B cell (primary cell): ENCODE data around the gene FEM1C. TPM values are rescaled to one million over a fixed set of nuclear protein-coding genes. Genes with fewer than 3 reads are reported as not detected.

Experiments used
- ATAC-seq: fragments of 200-7000 bp; cut with Tn5 transposase; one replicate; pipeline ENCODE4 v1.10.0; 2021; ENCODE audit warnings: low read depth, mild to moderate bottlenecking, moderate number of reproducible peaks, moderate library complexity
- CTCF ChIA-PET: fragments of 350-600 bp; sonication (Branson Sonifier 250); formaldehyde crosslinking; loops from one replicate; lab custom pipeline; 2021; ENCODE audit warnings: antibody characterized with exemption, inconsistent platforms; lab: Charles Lee
- POLR2A ChIA-PET: fragments of 350-600 bp; sonication (Branson Sonifier 250); formaldehyde crosslinking; loops from one replicate; lab custom pipeline; 2021; ENCODE audit warnings: antibody characterized with exemption; lab: Charles Lee
- DNase-seq: peaks from one replicate; pipeline ENCODE4 v3.0.0; 2013
- H2AFZ ChIP-seq: 2 replicates; pipeline ENCODE4 v1.6.1; 2012; ENCODE audit warnings: mild to moderate bottlenecking, low read depth, low read length; ENCODE audit not compliant: insufficient read depth, poor library complexity, severe bottlenecking
- H3K27ac ChIP-seq, 2 donors: 1 replicate in 1 of 2; 2 replicates in 1 of 2; pipeline ENCODE4 v1.5.1; 2012 to 2013; ENCODE audit warnings: low read length in 2 of 2, mild to moderate bottlenecking in 2 of 2, moderate library complexity in 1 of 2
- H3K27me3 ChIP-seq, 4 experiments: fragments of 200-600 bp in 1 of 4; sonication (generic) in 1 of 4; replicated peaks in 1 of 4; 1 replicate in 2 of 4; 2 replicates in 2 of 4; pipeline versions ENCODE4 v1.6.1 to v1.7.0; 2013 to 2016; ENCODE audit warnings: low read length in 3 of 4, mild to moderate bottlenecking in 2 of 4, mixed read lengths in 1 of 4, moderate library complexity in 1 of 4; ENCODE audit not compliant: insufficient read depth in 4 of 4, control insufficient read depth in 3 of 4; ENCODE audit errors: control extremely low read depth in 1 of 4
- H3K36me3 ChIP-seq, 2 experiments: replicated peaks in 1 of 2; 1 replicate in 1 of 2; 2 replicates in 1 of 2; pipeline versions ENCODE4 v1.6.1 to v1.7.1; 2013; ENCODE audit warnings: low read length in 1 of 2; ENCODE audit not compliant: insufficient read depth in 2 of 2, control insufficient read depth in 1 of 2; ENCODE audit errors: control extremely low read depth in 1 of 2, extremely low read depth in 1 of 2
- H3K4me1 ChIP-seq, 2 donors: fragments of 200-600 bp in 1 of 2; sonication (generic) in 1 of 2; 1 replicate in 1 of 2; 2 replicates in 1 of 2; pipeline versions ENCODE4 v1.5.1 to v1.6.1; 2013 to 2017; ENCODE audit warnings: low read length in 2 of 2; ENCODE audit not compliant: control insufficient read depth in 2 of 2, insufficient read depth in 2 of 2
- H3K4me2 ChIP-seq: replicated peaks from 2 replicates; pipeline ENCODE3; 2012; ENCODE audit warnings: mild to moderate bottlenecking, low read depth, low read length; ENCODE audit not compliant: poor library complexity, severe bottlenecking
- H3K4me3 ChIP-seq, 5 experiments: fragments of 200-600 bp in 1 of 5; sonication (generic) in 1 of 5; 1 replicate in 3 of 5; 2 replicates in 2 of 5; pipeline versions ENCODE4 v1.5.1 to v1.7.0; 2011 to 2016; ENCODE audit warnings: low read length in 4 of 5, mild to moderate bottlenecking in 4 of 5, low read depth in 2 of 5, control low read depth in 1 of 5, moderate library complexity in 1 of 5; ENCODE audit not compliant: insufficient read depth in 1 of 5; ENCODE audit errors: control extremely low read depth in 1 of 5, extremely low read depth in 1 of 5
- H3K79me2 ChIP-seq: fragments of 200-600 bp; sonication (generic); one replicate; pipeline ENCODE4 v1.6.0; 2016; ENCODE audit warnings: low read length; ENCODE audit not compliant: control insufficient read depth, insufficient read depth
- H3K9ac ChIP-seq: fragments of 200-600 bp; sonication (generic); 2 replicates; pipeline ENCODE4 v1.6.1; 2017; ENCODE audit warnings: mild to moderate bottlenecking, low read length, moderate library complexity
- H3K9me3 ChIP-seq, 3 donors: one replicate each; pipeline versions ENCODE4 v1.6.1 to v1.7.1; 2013; ENCODE audit warnings: low read length in 2 of 3; ENCODE audit not compliant: control insufficient read depth in 2 of 3, insufficient read depth in 1 of 3; ENCODE audit errors: control extremely low read depth in 1 of 3
- H4K20me1 ChIP-seq: 2 replicates; pipeline ENCODE4 v1.6.0; 2012; ENCODE audit warnings: mild to moderate bottlenecking, low read length; ENCODE audit not compliant: insufficient read depth, control insufficient read depth, poor library complexity, severe bottlenecking
- H3K27ac Mint-ChIP-seq: one replicate; pipeline ENCODE4 v1.8.0; 2021; ENCODE audit warnings: mixed read lengths
- H3K27me3 Mint-ChIP-seq: one replicate; pipeline ENCODE4 v1.8.0; 2021; ENCODE audit warnings: mixed read lengths
- H3K4me1 Mint-ChIP-seq: one replicate; pipeline ENCODE4 v1.8.0; 2021; ENCODE audit warnings: mixed read lengths
- H3K4me3 Mint-ChIP-seq: one replicate; pipeline ENCODE4 v1.8.0; 2021; ENCODE audit warnings: mixed read lengths
- H3K9me3 Mint-ChIP-seq: one replicate; pipeline ENCODE4 v1.8.0; 2022; ENCODE audit warnings: mixed read lengths; ENCODE audit not compliant: insufficient read depth
- EZH2 ChIP-seq: IDR thresholded peaks from 2 replicates; pipeline ENCODE4 v1.6.1; 2012; ENCODE audit warnings: borderline replicate concordance, low read depth, mild to moderate bottlenecking, moderate library complexity, low read length; ENCODE audit not compliant: insufficient read depth, poor library complexity, severe bottlenecking
- whole genome bisulfite sequencing: methylation state at CpG from one replicate; pipeline ENCODE4 v1.1.5; 2013; ENCODE audit warnings: missing lambda C conversion rate; ENCODE audit not compliant: insufficient coverage; 5-methylcytosine and 5-hydroxymethylcytosine counted together
- intact Hi-C: fragments of 100-400 bp; cut with micrococcal nuclease; formaldehyde crosslinking; loops from one replicate; pipeline ENCODE4 v1.10.0; 2022
- polyA plus RNA-seq: library from polyadenylated mRNA; depleted of rRNA; stranded (reverse); fragments of >200 nt; gene quantifications from 2 replicates; pipeline ENCODE4 v1.2.3, GENCODE V29; 2012
- total RNA-seq, 2 donors: library from RNA; stranded (reverse); fragments of 120-200 nt in 1 of 2; gene quantifications; 1 replicate in 1 of 2; 2 replicates in 1 of 2; pipeline versions ENCODE4 v1.2.3 to v1.2.4, GENCODE V29; 2013 to 2022
- TF ChIP-seq, protein P1 (sequence below): fragments of 200-600 bp; IDR thresholded peaks from one replicate; pipeline ENCODE4 v1.8.0; 2022; ENCODE audit warnings: antibody characterized with exemption, mild to moderate bottlenecking

Gene FEM1C
- total and polyA plus RNA-seq, 2 donors (not counting 1 experiment from before 2014, with no cell fraction given): 14.9 to 18.7 TPM

DNA sequence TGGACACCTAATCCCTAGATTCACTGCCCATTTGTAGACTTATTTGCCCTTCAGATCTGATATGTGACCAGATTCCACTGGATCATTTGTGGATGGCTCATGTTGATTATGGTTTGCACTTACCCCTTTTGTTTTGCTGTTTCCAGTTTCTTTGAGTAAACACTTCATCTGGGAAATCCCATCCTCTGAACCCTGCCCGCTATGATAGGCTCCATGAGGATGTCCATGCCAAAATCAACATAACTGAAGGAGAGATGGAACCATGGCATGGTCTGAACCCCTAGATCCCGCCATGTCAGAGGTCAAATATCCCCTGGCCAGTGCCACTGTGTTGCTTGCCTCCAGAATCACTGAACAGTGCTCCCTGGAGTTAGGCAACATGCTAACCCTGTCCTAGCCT is 11.7 kb upstream of the FEM1C start:
- H3K9me3 ChIP-seq: peaks cover 0 to 3% (median 0%) of the 10 kb centered on the region in 3 donors
- H2AFZ ChIP-seq: no peak overlapping the region
- Mint-ChIP-seq H3K27ac (no peak overlapping the region), H3K27me3 (no peaks in the 10 kb centered on the region), H3K9me3 (no peaks in the 10 kb centered on the region), H3K4me3 (no peak overlapping the region), H3K4me1 (no peaks in the 10 kb centered on the region)
- no peak overlapping the region for H3K4me3 ChIP-seq
- CTCF ChIA-PET: no interaction called here
- H3K4me1 ChIP-seq: no peaks in the 10 kb centered on the region
- intact Hi-C loops: no loop called here
- H3K4me2 ChIP-seq: no peak overlapping the region
- no peak overlapping the region for H3K27ac ChIP-seq
- POLR2A ChIA-PET: no interaction called here
- H3K27me3 ChIP-seq: no peaks in the 10 kb centered on the region
- 94% methylated on average over 2 of the region's 2 CpGs for WGBS
- H4K20me1 ChIP-seq: no peaks in the 10 kb centered on the region
- no peaks in the 10 kb centered on the region for H3K79me2 ChIP-seq
- DNase-seq (no peak), ATAC-seq (no peak)
- H3K9ac ChIP-seq: no peak overlapping the region
- TF ChIP-seq, protein P1, sequence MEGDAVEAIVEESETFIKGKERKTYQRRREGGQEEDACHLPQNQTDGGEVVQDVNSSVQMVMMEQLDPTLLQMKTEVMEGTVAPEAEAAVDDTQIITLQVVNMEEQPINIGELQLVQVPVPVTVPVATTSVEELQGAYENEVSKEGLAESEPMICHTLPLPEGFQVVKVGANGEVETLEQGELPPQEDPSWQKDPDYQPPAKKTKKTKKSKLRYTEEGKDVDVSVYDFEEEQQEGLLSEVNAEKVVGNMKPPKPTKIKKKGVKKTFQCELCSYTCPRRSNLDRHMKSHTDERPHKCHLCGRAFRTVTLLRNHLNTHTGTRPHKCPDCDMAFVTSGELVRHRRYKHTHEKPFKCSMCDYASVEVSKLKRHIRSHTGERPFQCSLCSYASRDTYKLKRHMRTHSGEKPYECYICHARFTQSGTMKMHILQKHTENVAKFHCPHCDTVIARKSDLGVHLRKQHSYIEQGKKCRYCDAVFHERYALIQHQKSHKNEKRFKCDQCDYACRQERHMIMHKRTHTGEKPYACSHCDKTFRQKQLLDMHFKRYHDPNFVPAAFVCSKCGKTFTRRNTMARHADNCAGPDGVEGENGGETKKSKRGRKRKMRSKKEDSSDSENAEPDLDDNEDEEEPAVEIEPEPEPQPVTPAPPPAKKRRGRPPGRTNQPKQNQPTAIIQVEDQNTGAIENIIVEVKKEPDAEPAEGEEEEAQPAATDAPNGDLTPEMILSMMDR: no peak
- no peak for TF ChIP-seq EZH2
- H3K36me3 ChIP-seq: no peaks in the 10 kb centered on the region

DNA sequence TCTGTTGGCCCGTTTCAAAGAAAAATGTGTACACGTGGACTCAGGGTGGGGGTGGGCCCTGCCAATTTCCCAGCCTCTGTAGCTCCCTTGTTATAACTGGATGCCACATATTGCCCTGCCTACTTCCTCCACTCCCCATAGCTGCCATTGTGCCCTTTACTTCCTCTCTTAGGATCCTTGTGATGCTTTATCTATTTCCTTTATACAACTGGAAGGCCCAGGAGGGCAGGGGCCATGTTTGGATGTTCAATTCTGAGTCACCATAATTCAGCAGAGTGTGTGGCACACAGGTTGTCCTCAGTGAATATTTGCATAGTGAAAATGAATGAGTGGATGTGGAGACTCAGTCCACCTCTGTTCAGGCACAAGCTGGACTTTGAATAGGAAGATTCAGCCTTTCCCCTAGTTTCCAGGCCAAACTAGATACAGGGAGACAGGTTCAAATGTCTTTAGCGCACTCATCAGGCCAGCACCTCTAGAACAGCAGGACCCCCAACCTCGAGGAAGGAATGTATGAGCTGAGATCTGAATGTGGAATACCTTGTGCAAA is 10.6 kb upstream of the FEM1C start:
- ChIA-PET CTCF (interaction anchor here (0.9 to 1.2 kb wide), 2 partner anchors 15 to 19 kb away, joined by 3 to 5 read pairs; no protein-coding TSS in a partner anchor), POLR2A (no interaction called here)
- ATAC-seq: no peak
- no peak for DNase-seq
- Mint-ChIP-seq H3K9me3 (no peaks in the 10 kb centered on the region), H3K4me3 (no peak overlapping the region), H3K27ac (no peak overlapping the region), H3K4me1 (no peaks in the 10 kb centered on the region), H3K27me3 (no peaks in the 10 kb centered on the region)
- H3K79me2 ChIP-seq: no peaks in the 10 kb centered on the region
- H4K20me1 ChIP-seq: no peaks in the 10 kb centered on the region
- no peak overlapping the region for H3K4me2 ChIP-seq
- no peak overlapping the region for H2AFZ ChIP-seq
- H3K27me3 ChIP-seq: no peaks in the 10 kb centered on the region
- H3K36me3 ChIP-seq: no peaks in the 10 kb centered on the region
- intact Hi-C loops: no loop called here
- 100% methylated on average over 2 of the region's 4 CpGs for WGBS
- H3K27ac ChIP-seq: no peak overlapping the region
- H3K9ac ChIP-seq: no peak overlapping the region
- no peaks in the 10 kb centered on the region for H3K9me3 ChIP-seq
- no peak for TF ChIP-seq EZH2
- TF ChIP-seq, protein P1: no peak
- H3K4me1 ChIP-seq: no peaks in the 10 kb centered on the region
- H3K4me3 ChIP-seq: no peak overlapping the region
